ENCODE data around the gene TRIO.
"Not testable (repeated sequence)": the region's sequence is repeated elsewhere in the genome, so short reads cannot be mapped to it uniquely, and the experiment has no call there.

The TRIO gene

GRCh38 chr5:14382640-14383039 lies 239.5 kb downstream of the TRIO start:
- Histone ChIP-seq H3K9ac (ENCODE audit: low read length) (no peak overlapping the region), H3K4me1 (ENCODE audit: insufficient read depth, low read length) (no peaks in the 10 kb centered on the region), H3K36me3 (ENCODE audit: insufficient read depth, low read length) (peaks cover 61% of the 10 kb centered on the region), H3K27me3 (ENCODE audit: control insufficient read depth in 1 of 2, insufficient read depth in 2 of 2, low read length in 2 of 2) (no peaks in the 10 kb centered on the region), H3K27ac (ENCODE audit: low read depth, low read length) (no peak overlapping the region), H3K4me3 (ENCODE audit: low read depth in 1 of 2, low read length in 2 of 2) (no peak overlapping the region), H3K9me3 (ENCODE audit: low read length) (no peaks in the 10 kb centered on the region)

GRCh38 chr5:14383923-14384322 lies 240.8 kb downstream of the TRIO start:
- Histone ChIP-seq H3K27ac (ENCODE audit: low read depth, low read length) (no peak overlapping the region), H3K36me3 (ENCODE audit: insufficient read depth, low read length) (peaks cover 49% of the 10 kb centered on the region), H3K4me3 (ENCODE audit: low read depth in 1 of 2, low read length in 2 of 2) (no peak overlapping the region), H3K4me1 (ENCODE audit: insufficient read depth, low read length) (no peaks in the 10 kb centered on the region), H3K9ac (ENCODE audit: low read length) (no peak overlapping the region), H3K9me3 (ENCODE audit: low read length) (no peaks in the 10 kb centered on the region), H3K27me3 (ENCODE audit: control insufficient read depth in 1 of 2, insufficient read depth in 2 of 2, low read length in 2 of 2) (no peaks in the 10 kb centered on the region)

GRCh38 chr5:14385019-14385418 lies 241.9 kb downstream of the TRIO start:
- Histone ChIP-seq H3K27ac (ENCODE audit: low read depth, low read length) (no peak overlapping the region), H3K27me3 (ENCODE audit: control insufficient read depth in 1 of 2, insufficient read depth in 2 of 2, low read length in 2 of 2) (no peaks in the 10 kb centered on the region), H3K4me3 (ENCODE audit: low read depth in 1 of 2, low read length in 2 of 2) (no peak overlapping the region), H3K36me3 (ENCODE audit: insufficient read depth, low read length) (peaks cover 48% of the 10 kb centered on the region), H3K4me1 (ENCODE audit: insufficient read depth, low read length) (no peaks in the 10 kb centered on the region), H3K9me3 (ENCODE audit: low read length) (no peaks in the 10 kb centered on the region), H3K9ac (ENCODE audit: low read length) (no peak overlapping the region)

GRCh38 chr5:14386884-14387624 lies 243.9 kb downstream of the TRIO start:
- Histone ChIP-seq H3K36me3 (ENCODE audit: insufficient read depth, low read length) (peaks cover 50% of the 10 kb centered on the region), H3K9ac (ENCODE audit: low read length) (no peak overlapping the region), H3K4me3 (ENCODE audit: low read depth in 1 of 2, low read length in 2 of 2) (no peak overlapping the region), H3K27me3 (ENCODE audit: control insufficient read depth in 1 of 2, insufficient read depth in 2 of 2, low read length in 2 of 2) (no peaks in the 10 kb centered on the region), H3K9me3 (ENCODE audit: low read length) (no peaks in the 10 kb centered on the region), H3K27ac (ENCODE audit: low read depth, low read length) (no peak overlapping the region), H3K4me1 (ENCODE audit: insufficient read depth, low read length) (no peaks in the 10 kb centered on the region)

GRCh38 chr5:14388741-14389140 lies 245.6 kb downstream of the TRIO start:
- Histone ChIP-seq H3K27ac (ENCODE audit: low read depth, low read length) (no peak overlapping the region), H3K27me3 (ENCODE audit: control insufficient read depth in 1 of 2, insufficient read depth in 2 of 2, low read length in 2 of 2) (no peaks in the 10 kb centered on the region), H3K4me3 (ENCODE audit: low read depth in 1 of 2, low read length in 2 of 2) (no peak overlapping the region), H3K9me3 (ENCODE audit: low read length) (no peaks in the 10 kb centered on the region), H3K9ac (ENCODE audit: low read length) (no peak overlapping the region), H3K36me3 (ENCODE audit: insufficient read depth, low read length) (peaks cover 43% of the 10 kb centered on the region), H3K4me1 (ENCODE audit: insufficient read depth, low read length) (no peaks in the 10 kb centered on the region)

- not testable (repeated sequence) for H3K27me3 ChIP-seq (ENCODE audit: control insufficient read depth in 1 of 2, insufficient read depth in 2 of 2, low read length in 2 of 2); H3K4me1 ChIP-seq (ENCODE audit: insufficient read depth, low read length); H3K9ac ChIP-seq (ENCODE audit: low read length); H3K9me3 ChIP-seq (ENCODE audit: low read length); H3K27ac ChIP-seq (ENCODE audit: low read depth, low read length); H3K4me3 ChIP-seq (ENCODE audit: low read depth in 1 of 2, low read length in 2 of 2)
- H3K36me3 ChIP-seq (ENCODE audit: insufficient read depth, low read length), result peaks cover 47% of the 10 kb centered on the region
Observed at GRCh38 chr5:14392552-14392951, 249.4 kb downstream of the TRIO start.

GRCh38 chr5:14394365-14394764 lies 251.2 kb downstream of the TRIO start:
- H3K36me3 ChIP-seq (ENCODE audit: insufficient read depth, low read length), result peaks cover 42% of the 10 kb centered on the region
- no peaks in the 10 kb centered on the region for H3K27me3 ChIP-seq (ENCODE audit: control insufficient read depth in 1 of 2, insufficient read depth in 2 of 2, low read length in 2 of 2)
- H3K4me3 ChIP-seq (ENCODE audit: low read depth in 1 of 2, low read length in 2 of 2), result no peak overlapping the region
- H3K27ac ChIP-seq (ENCODE audit: low read depth, low read length), result no peak overlapping the region
- H3K9me3 ChIP-seq (ENCODE audit: low read length), result no peaks in the 10 kb centered on the region
- no peaks in the 10 kb centered on the region for H3K4me1 ChIP-seq (ENCODE audit: insufficient read depth, low read length)
- no peak overlapping the region for H3K9ac ChIP-seq (ENCODE audit: low read length)

- Histone ChIP-seq H3K27ac (ENCODE audit: low read depth, low read length) (no peak overlapping the region), H3K36me3 (ENCODE audit: insufficient read depth, low read length) (peaks cover 37% of the 10 kb centered on the region), H3K4me3 (ENCODE audit: low read depth in 1 of 2, low read length in 2 of 2) (no peak overlapping the region), H3K9me3 (ENCODE audit: low read length) (no peaks in the 10 kb centered on the region), H3K27me3 (ENCODE audit: control insufficient read depth in 1 of 2, insufficient read depth in 2 of 2, low read length in 2 of 2) (no peaks in the 10 kb centered on the region), H3K9ac (ENCODE audit: low read length) (no peak overlapping the region), H3K4me1 (ENCODE audit: insufficient read depth, low read length) (peaks cover 3% of the 10 kb centered on the region)
Observed at GRCh38 chr5:14395411-14395810, 252.3 kb downstream of the TRIO start.

- Histone ChIP-seq H3K9me3 (ENCODE audit: low read length) (no peaks in the 10 kb centered on the region), H3K27me3 (ENCODE audit: control insufficient read depth in 1 of 2, insufficient read depth in 2 of 2, low read length in 2 of 2) (no peaks in the 10 kb centered on the region), H3K36me3 (ENCODE audit: insufficient read depth, low read length) (peaks cover 38% of the 10 kb centered on the region), H3K9ac (ENCODE audit: low read length) (no peak overlapping the region), H3K4me1 (ENCODE audit: insufficient read depth, low read length) (peaks cover 3% of the 10 kb centered on the region), H3K4me3 (ENCODE audit: low read depth in 1 of 2, low read length in 2 of 2) (no peak overlapping the region), H3K27ac (ENCODE audit: low read depth, low read length) (no peak overlapping the region)
Observed at GRCh38 chr5:14396066-14396465, 252.9 kb downstream of the TRIO start.

- no peak overlapping the region for H3K4me3 ChIP-seq (ENCODE audit: low read depth in 1 of 2, low read length in 2 of 2)
- peaks cover 3% of the 10 kb centered on the region for H3K4me1 ChIP-seq (ENCODE audit: insufficient read depth, low read length)
- no peaks in the 10 kb centered on the region for H3K9me3 ChIP-seq (ENCODE audit: low read length)
- H3K27ac ChIP-seq (ENCODE audit: low read depth, low read length), result no peak overlapping the region
- H3K36me3 ChIP-seq (ENCODE audit: insufficient read depth, low read length), result peaks cover 38% of the 10 kb centered on the region
- H3K27me3 ChIP-seq (ENCODE audit: control insufficient read depth in 1 of 2, insufficient read depth in 2 of 2, low read length in 2 of 2), result no peaks in the 10 kb centered on the region
- H3K9ac ChIP-seq (ENCODE audit: low read length), result no peak overlapping the region
Observed at GRCh38 chr5:14396737-14397136, 253.6 kb downstream of the TRIO start.

- Histone ChIP-seq H3K9ac (ENCODE audit: low read length) (no peak overlapping the region), H3K36me3 (ENCODE audit: insufficient read depth, low read length) (peaks cover 37% of the 10 kb centered on the region), H3K27me3 (ENCODE audit: control insufficient read depth in 1 of 2, insufficient read depth in 2 of 2, low read length in 2 of 2) (no peaks in the 10 kb centered on the region), H3K27ac (ENCODE audit: low read depth, low read length) (no peak overlapping the region), H3K4me1 (ENCODE audit: insufficient read depth, low read length) (peaks cover 3% of the 10 kb centered on the region), H3K9me3 (ENCODE audit: low read length) (no peaks in the 10 kb centered on the region), H3K4me3 (ENCODE audit: low read depth in 1 of 2, low read length in 2 of 2) (no peak overlapping the region)
Observed at GRCh38 chr5:14397717-14398116, 254.6 kb downstream of the TRIO start.

- no peaks in the 10 kb centered on the region for H3K9me3 ChIP-seq (ENCODE audit: low read length)
- no peak overlapping the region for H3K4me3 ChIP-seq (ENCODE audit: low read depth in 1 of 2, low read length in 2 of 2)
- no peak overlapping the region for H3K9ac ChIP-seq (ENCODE audit: low read length)
- H3K4me1 ChIP-seq (ENCODE audit: insufficient read depth, low read length), result peaks cover 3% of the 10 kb centered on the region
- no peaks in the 10 kb centered on the region for H3K27me3 ChIP-seq (ENCODE audit: control insufficient read depth in 1 of 2, insufficient read depth in 2 of 2, low read length in 2 of 2)
- no peak overlapping the region for H3K27ac ChIP-seq (ENCODE audit: low read depth, low read length)
- peaks cover 30% of the 10 kb centered on the region for H3K36me3 ChIP-seq (ENCODE audit: insufficient read depth, low read length)
Observed at GRCh38 chr5:14399054-14399692, 256.0 kb downstream of the TRIO start.

Data from muscle layer of colon (tissue), 2 donors.